Neural progenitor cell (in vitro differentiated cells): ENCODE data around the gene HDAC4. TPM values are rescaled to one million over a fixed set of nuclear protein-coding genes. Genes with fewer than 3 reads are reported as not detected.
A peak's percentile ranks its signal among the peaks of the same experiment; 100 is the strongest.

Experiments
- DNase-seq: peaks from one replicate; pipeline ENCODE4 v3.0.0-alpha.2; 2016; ENCODE audit warnings: low spot score
- H2AFZ ChIP-seq: fragments of 200-600 bp; sonication (generic); replicated peaks from 2 replicates; pipeline ENCODE4 v1.6.1; 2016; ENCODE audit warnings: antibody characterized with exemption
- H3F3A ChIP-seq: fragments of 200-600 bp; sonication (generic); 2 replicates; pipeline ENCODE4 v1.6.1; 2016; ENCODE audit warnings: antibody characterized with exemption, low read depth
- H3K27ac ChIP-seq: fragments of 200-600 bp; sonication (generic); 2 replicates; pipeline ENCODE4 v1.5.1; 2016; ENCODE audit warnings: mild to moderate bottlenecking
- H3K27me3 ChIP-seq: fragments of 200-600 bp; sonication (generic); 2 replicates; pipeline ENCODE4 v1.6.1; 2016; ENCODE audit warnings: mild to moderate bottlenecking, moderate library complexity
- H3K36me3 ChIP-seq: fragments of 200-600 bp; sonication (generic); 2 replicates; pipeline ENCODE4 v1.5.1; 2016
- H3K4me1 ChIP-seq: fragments of 200-600 bp; sonication (generic); 2 replicates; pipeline ENCODE4 v1.6.1; 2016; ENCODE audit warnings: mixed run types
- H3K4me2 ChIP-seq: fragments of 200-600 bp; sonication (generic); 2 replicates; pipeline ENCODE4 v1.6.1; 2016
- H3K4me3 ChIP-seq: fragments of 200-600 bp; sonication (generic); 2 replicates; pipeline ENCODE4 v1.5.1; 2016
- H3K79me2 ChIP-seq: fragments of 200-600 bp; sonication (generic); 2 replicates; pipeline ENCODE4 v1.6.1; 2016; ENCODE audit warnings: low read depth
- H3K9ac ChIP-seq: fragments of 200-600 bp; sonication (generic); 2 replicates; pipeline ENCODE4 v1.6.1; 2016
- H3K9me3 ChIP-seq: fragments of 200-600 bp; sonication (generic); 2 replicates; pipeline ENCODE4 v1.5.1; 2016; ENCODE audit warnings: low read depth
- H4K20me1 ChIP-seq: fragments of 200-600 bp; sonication (generic); 2 replicates; pipeline ENCODE4 v1.6.1; 2016; ENCODE audit warnings: low read depth
- H3K27ac Mint-ChIP-seq: 3 replicates; pipeline ENCODE4 v1.8.0; 2021; ENCODE audit warnings: mixed read lengths
- H3K27me3 Mint-ChIP-seq: 2 replicates; pipeline ENCODE4 v1.8.0; 2022; ENCODE audit warnings: low read depth, mild to moderate bottlenecking, inconsistent platforms, moderate library complexity, mixed read lengths; ENCODE audit not compliant: insufficient read depth
- H3K36me3 Mint-ChIP-seq: 3 replicates; pipeline ENCODE4 v1.8.0; 2021; ENCODE audit warnings: mixed read lengths
- H3K4me1 Mint-ChIP-seq: 3 replicates; pipeline ENCODE4 v1.8.0; 2021; ENCODE audit warnings: mixed read lengths
- H3K4me3 Mint-ChIP-seq: 3 replicates; pipeline ENCODE4 v1.8.0; 2021; ENCODE audit warnings: mild to moderate bottlenecking, moderate library complexity, mixed read lengths
- H3K9me3 Mint-ChIP-seq: 3 replicates; pipeline ENCODE4 v1.8.0; 2020; ENCODE audit warnings: mixed read lengths
- EZH2 ChIP-seq: fragments of 200-600 bp; sonication (generic); IDR thresholded peaks from 2 replicates; pipeline ENCODE4 v1.6.1; 2017; ENCODE audit warnings: antibody characterized with exemption, mild to moderate bottlenecking, moderate library complexity
- EZH2phosphoT487 ChIP-seq: fragments of 200-600 bp; sonication (generic); IDR thresholded peaks from 2 replicates; pipeline ENCODE4 v1.6.1; 2017; ENCODE audit warnings: antibody characterized with exemption
- total RNA-seq: library from RNA; depleted of rRNA; stranded (reverse); fragments of >200 nt; gene quantifications from 2 replicates; pipeline ENCODE4 v1.2.3, GENCODE V29; 2015; ENCODE audit warnings: low replicate concordance
- TF ChIP-seq, protein P1 (sequence below): fragments of 200-600 bp; sonication (generic); IDR thresholded peaks from 2 replicates; pipeline ENCODE4 v1.5.1; 2017; ENCODE audit warnings: antibody characterized with exemption, mild to moderate bottlenecking

Gene HDAC4
- total RNA-seq, 1 donor from 2014 or later, result 36.0 TPM

DNA sequence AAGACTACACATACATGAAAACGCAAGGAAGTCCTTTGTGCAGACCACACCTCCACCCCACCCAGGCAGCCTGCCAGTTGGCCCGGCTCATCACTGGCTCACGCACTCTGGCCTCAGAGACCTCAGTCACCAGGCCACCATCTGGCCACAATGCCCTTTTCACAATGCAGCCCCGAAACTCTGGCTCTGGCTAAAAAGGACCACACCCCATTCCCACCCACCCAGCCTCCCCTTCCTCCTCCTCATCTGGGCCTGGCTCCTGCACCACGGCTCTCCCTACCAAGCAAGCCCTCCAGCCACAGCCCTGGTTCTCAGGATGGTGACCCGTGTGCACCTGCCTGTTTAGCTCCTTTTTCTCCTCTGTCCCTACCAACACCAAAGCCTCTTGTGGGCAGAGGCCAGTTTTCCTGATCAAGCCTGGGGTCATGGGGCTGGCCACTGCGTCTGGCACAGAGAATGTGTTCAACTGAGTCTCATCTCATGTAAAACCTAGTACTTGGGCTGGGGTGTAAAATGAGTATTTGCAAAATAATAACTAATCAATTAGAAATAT is 7.4 kb downstream of the HDAC4 start:
- Histone ChIP-seq H4K20me1 (peaks cover 81% of the 10 kb centered on the region), H3K79me2 (peaks cover 99% of the 10 kb centered on the region)

DNA sequence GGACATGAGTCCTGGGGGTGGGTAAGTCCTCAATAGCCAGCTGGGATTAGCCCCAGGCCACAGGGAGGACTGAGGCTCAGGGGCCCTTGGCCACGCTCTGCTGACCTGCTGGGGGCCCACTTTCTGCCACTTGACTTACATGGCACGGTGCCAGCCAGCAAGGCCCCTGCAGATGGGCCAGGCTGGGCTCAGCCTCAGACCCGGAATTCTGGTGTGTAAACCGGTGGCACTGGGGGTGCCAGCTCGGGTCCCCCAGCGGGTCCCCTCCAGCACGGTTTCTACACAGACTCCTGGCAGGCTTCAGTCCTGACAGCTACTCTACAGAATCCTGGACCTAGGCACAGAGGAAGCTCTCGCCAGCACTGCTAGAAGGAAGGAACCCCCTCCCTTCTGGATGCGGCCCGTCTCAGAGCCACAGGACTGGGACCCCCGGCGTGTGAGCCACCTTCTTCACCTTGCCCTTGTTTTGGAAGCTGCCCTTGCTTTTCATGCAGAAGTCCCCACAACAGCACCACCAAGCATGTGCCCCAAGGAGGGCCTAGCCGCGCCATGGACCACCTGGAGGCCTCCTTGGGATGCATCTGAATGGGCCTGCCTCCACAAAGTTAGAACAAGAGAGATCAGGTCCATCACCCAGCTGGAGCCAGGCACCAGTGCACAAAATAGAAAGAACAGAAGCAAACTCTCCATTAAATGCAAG is 8.0 kb downstream of the HDAC4 start:
- Mint-ChIP-seq H3K27ac (no peak overlapping the region), H3K9me3 (peaks cover 2% of the 10 kb centered on the region), H3K36me3 (peaks cover 17% of the 10 kb centered on the region), H3K4me3 (no peak overlapping the region), H3K4me1 (peaks cover 24% of the 10 kb centered on the region), H3K27me3 (no peaks in the 10 kb centered on the region)
- Histone ChIP-seq H4K20me1 (peaks cover 77% of the 10 kb centered on the region), H3K9ac (no peak overlapping the region), H3F3A (no peaks in the 10 kb centered on the region), H3K9me3 (no peaks in the 10 kb centered on the region), H3K27me3 (no peaks in the 10 kb centered on the region), H3K4me2 (no peak overlapping the region), H2AFZ (no peak overlapping the region), H3K4me1 (peaks cover 6% of the 10 kb centered on the region), H3K36me3 (no peaks in the 10 kb centered on the region), H3K79me2 (peaks cover 98% of the 10 kb centered on the region), H3K27ac (no peak overlapping the region), H3K4me3 (no peak overlapping the region)
- TF ChIP-seq EZH2 (no peak), EZH2phosphoT487 (no peak)
- TF ChIP-seq, protein P1, sequence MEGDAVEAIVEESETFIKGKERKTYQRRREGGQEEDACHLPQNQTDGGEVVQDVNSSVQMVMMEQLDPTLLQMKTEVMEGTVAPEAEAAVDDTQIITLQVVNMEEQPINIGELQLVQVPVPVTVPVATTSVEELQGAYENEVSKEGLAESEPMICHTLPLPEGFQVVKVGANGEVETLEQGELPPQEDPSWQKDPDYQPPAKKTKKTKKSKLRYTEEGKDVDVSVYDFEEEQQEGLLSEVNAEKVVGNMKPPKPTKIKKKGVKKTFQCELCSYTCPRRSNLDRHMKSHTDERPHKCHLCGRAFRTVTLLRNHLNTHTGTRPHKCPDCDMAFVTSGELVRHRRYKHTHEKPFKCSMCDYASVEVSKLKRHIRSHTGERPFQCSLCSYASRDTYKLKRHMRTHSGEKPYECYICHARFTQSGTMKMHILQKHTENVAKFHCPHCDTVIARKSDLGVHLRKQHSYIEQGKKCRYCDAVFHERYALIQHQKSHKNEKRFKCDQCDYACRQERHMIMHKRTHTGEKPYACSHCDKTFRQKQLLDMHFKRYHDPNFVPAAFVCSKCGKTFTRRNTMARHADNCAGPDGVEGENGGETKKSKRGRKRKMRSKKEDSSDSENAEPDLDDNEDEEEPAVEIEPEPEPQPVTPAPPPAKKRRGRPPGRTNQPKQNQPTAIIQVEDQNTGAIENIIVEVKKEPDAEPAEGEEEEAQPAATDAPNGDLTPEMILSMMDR, result no peak
- no peak for DNase-seq

More for the DNA sequence above, 7.4 kb downstream of the HDAC4 start:
- no peak overlapping the region for H3K9ac ChIP-seq
- no peak overlapping the region for H3K4me3 ChIP-seq
- H3F3A ChIP-seq, result no peaks in the 10 kb centered on the region
- H3K4me1 ChIP-seq, result peaks cover 10% of the 10 kb centered on the region
- TF ChIP-seq, protein P1, result no peak
- TF ChIP-seq EZH2phosphoT487 (no peak), EZH2 (no peak)
- H3K9me3 ChIP-seq, result no peaks in the 10 kb centered on the region
- Mint-ChIP-seq H3K4me1 (peaks cover 30% of the 10 kb centered on the region), H3K9me3 (peaks cover 2% of the 10 kb centered on the region), H3K4me3 (no peak overlapping the region), H3K36me3 (peaks cover 17% of the 10 kb centered on the region), H3K27me3 (no peaks in the 10 kb centered on the region), H3K27ac (peak overlapping the region; percentile 61)
- H3K27ac ChIP-seq, result no peak overlapping the region
- H3K36me3 ChIP-seq, result no peaks in the 10 kb centered on the region
- no peak for DNase-seq
- H3K27me3 ChIP-seq, result no peaks in the 10 kb centered on the region
- H2AFZ ChIP-seq, result no peak overlapping the region
- no peak overlapping the region for H3K4me2 ChIP-seq

DNA sequence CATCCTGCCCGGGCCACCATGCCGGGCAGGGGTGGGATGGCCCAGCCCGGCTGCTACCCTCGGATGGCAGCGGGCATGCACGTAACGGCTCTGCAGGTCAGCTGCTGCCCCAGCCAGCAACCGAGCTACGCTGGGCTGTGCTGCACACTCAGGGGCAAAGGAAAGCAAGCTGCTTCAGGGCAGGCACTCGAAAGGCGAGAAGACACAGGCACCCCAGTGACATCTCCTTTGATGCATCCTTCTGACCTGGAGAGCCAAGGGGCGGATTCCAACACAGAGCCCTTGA is 8.8 kb downstream of the HDAC4 start:
- Histone ChIP-seq H3K27ac (no peak overlapping the region), H4K20me1 (peaks cover 76% of the 10 kb centered on the region), H3K9me3 (no peaks in the 10 kb centered on the region), H3K4me2 (no peak overlapping the region), H3K4me1 (peaks cover 6% of the 10 kb centered on the region), H3K36me3 (no peaks in the 10 kb centered on the region), H3F3A (no peaks in the 10 kb centered on the region), H3K27me3 (no peaks in the 10 kb centered on the region), H2AFZ (no peak overlapping the region), H3K79me2 (peaks cover 94% of the 10 kb centered on the region), H3K9ac (no peak overlapping the region), H3K4me3 (no peak overlapping the region)
- no peak for TF ChIP-seq EZH2phosphoT487
- TF ChIP-seq, protein P1, result no peak
- Mint-ChIP-seq H3K27me3 (no peaks in the 10 kb centered on the region), H3K9me3 (peaks cover 2% of the 10 kb centered on the region), H3K36me3 (peaks cover 17% of the 10 kb centered on the region), H3K27ac (no peak overlapping the region), H3K4me1 (peaks cover 18% of the 10 kb centered on the region), H3K4me3 (no peak overlapping the region)
- DNase-seq, result no peak
